Activated effector memory CD4-positive, alpha-beta T cell treated with anti-CD3 and anti-CD28 coated beads, Interleukin-2, amount 50 U/mL, for 16 hours (primary cell): ENCODE data around the gene ZDHHC11.
"Not testable (repeated sequence)": the region's sequence is repeated elsewhere in the genome, so short reads cannot be mapped to it uniquely, and the experiment has no call there.

Source experiments
- DNase-seq: peaks from one replicate; pipeline ENCODE4 v3.0.0-alpha.2; 2020

Gene ZDHHC11

GRCh38 chr5:797986-798385, 52.8 kb downstream of the ZDHHC11 start:
- DNase-seq, result not testable (repeated sequence)

DNA sequence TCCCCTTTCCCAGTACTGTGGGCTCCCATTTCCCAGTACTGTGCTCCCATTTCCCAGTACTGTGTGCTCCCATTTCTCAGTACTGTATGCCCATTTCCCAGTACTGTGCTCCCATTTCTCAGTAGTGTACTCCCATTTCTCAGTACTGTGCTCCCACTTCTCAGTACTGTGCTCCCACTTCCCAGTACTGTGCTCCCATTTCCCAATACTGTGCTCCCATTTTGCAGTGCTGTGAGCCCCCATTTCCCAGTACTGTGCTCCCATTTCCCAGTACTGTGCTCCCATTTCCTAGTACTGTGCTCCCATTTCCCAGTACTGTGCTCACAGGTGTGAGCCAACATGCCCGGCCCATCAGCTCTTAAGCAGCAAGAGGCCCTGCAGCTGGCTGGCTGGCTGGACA, 54.9 kb downstream of the ZDHHC11 start:
- DNase-seq, result not testable (repeated sequence)

GRCh38 chr5:794948-795347, 55.8 kb downstream of the ZDHHC11 start:
- DNase-seq, result not testable (repeated sequence)

DNA sequence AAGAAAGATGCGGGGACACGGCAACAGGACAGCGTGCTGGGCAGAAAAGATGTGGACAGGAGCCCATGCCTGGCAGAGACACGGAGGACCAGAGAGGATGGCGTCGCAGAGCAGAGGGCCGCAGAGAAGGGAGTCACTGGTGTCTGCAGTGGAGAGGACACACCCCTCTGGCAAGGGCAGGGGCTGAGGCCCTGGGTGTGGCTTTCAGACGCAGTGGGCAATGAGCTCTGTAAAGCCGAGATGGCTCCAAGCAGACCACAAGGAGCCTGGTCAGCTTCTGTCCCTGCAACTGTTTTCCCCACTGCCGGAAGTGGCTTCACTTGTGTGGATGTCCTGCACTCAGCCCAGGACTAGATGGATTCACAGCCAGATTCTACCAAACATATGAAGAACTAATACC, 62.1 kb downstream of the ZDHHC11 start:
- not testable (repeated sequence) for DNase-seq

DNA sequence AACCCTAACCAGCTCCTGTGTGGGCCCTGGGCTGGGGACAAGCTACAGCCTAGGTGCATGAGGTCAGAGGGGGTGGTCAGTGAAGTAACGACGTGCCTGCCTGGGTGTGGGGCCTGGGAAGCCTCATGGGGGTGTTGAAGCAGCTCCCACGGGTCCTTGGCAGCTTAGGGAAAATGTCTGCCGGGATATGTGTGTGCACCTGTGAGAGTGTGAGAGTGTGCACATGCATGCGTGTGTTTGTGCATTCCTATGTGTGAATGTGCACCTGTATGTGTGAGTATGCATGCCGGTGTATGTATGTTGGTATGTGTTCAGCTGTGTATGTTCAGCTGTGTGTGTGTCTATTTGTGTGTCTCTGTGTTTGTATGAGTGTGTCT, 62.9 kb downstream of the ZDHHC11 start:
- DNase-seq, result not testable (repeated sequence)

DNA sequence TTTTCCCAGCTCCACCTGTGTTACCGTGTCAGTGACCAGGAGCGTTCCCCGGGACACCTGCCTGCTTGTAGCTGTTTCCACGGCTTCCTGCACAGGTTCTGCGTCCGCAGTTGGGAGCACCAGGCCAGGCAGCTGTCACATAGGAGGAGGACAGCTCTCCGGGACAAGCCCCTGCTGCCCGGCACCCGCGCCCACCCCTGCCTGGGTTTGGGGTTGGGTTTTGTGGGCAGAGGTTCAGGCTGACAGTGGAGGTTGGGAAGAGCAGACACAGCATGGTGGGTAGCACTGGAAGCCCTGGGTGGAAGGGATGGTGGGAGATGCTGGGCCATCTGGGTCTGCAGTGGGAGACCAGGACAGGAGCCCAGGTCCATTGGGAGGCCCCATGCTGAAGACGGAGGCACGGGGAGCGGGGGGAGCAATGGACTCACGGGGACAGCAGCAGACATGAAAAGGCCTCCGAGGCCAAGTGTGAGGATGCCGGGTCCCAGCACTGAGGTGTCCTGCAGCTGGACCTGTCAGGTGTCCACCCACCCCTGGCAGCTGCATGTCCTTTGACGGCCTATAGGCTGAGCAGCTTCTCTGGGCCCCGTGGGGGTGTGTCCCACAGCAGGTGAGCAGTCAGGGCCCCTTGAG, 63.4 kb downstream of the ZDHHC11 start:
- DNase-seq, result not testable (repeated sequence)

- DNase-seq, result peak; percentile 73
Observed at GRCh38 chr5:785181-785705, 65.5 kb downstream of the ZDHHC11 start.

GRCh38 chr5:784428-785177, 66.2 kb downstream of the ZDHHC11 start, which contains the start of gene ZDHHC11B:
Gene ZDHHC11B (minus strand): TSS chr5:784729. CDS start chr5:766919, 17,810 bp downstream.
- peak; percentile 97 for DNase-seq

DNA sequence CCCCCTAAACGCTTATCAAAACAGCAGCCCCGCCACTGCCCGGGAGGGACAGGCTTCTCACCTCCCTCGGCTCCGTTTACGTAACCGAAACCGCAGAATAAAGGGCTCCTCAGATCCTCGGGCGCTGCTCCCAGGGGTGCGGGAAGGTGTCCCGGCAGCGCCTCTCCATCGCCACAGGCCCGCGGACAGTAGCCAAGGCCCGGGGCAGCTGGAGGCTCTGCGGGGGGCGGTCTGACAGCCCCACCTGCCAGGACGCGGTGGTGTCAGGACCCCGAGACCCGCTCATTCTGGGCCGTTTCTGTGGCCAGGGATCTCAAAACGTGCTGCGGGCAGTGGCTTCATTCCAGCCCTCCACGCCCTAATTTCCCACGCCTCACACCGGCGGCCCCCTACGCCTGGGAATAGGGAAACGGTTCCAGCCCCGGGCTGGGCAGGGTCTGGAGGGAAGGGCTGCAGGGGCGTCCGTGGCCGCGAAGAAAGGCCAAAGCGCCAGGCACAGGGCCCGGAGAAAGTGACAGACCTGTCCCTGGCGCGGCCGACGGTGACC, 66.8 kb downstream of the ZDHHC11 start:
- peak; percentile 81 for DNase-seq

GRCh38 chr5:783049-783802, 67.6 kb downstream of the ZDHHC11 start:
- DNase-seq, result peak; percentile 72

GRCh38 chr5:782356-782755, 68.4 kb downstream of the ZDHHC11 start:
- not testable (repeated sequence) for DNase-seq

DNA sequence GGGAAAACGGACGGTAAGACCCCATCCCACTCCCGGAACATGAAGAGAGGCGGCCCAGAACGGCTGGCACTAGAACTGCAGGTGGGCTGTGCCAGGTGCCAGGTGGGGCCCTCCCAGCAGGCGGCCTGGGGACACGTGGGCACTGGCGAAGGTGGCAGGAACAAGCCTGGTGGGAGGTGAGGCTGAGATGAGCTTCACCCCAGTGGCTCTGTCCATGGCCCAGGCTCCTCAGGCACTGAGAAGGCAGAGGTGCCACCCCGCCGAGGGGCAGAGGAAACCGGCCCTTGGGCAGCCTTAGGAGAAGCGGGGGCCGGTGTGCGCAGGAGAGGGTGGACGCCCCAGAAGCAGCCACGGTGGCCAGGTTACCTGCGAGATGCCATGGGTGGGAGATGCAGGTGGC, 70.2 kb downstream of the ZDHHC11 start:
- not testable (repeated sequence) for DNase-seq

DNA sequence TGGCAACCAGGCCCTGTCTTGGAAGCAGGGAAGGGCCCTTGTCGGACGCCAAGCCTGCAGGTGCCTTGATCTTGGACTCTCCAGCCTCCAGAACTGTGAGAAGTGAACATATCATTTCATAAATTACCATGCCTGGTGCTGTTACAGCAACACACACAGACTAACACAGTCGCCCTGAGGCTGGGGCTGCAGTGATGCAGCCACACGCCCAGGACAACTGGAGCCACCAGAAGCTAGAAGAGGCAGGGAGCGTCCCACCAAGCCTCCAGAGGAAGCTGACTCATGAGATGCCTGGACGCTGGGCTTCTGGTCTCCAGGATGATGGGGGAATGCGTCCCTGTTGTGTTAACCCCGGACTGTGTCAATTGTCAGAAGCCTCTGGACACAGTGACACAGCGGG, 71.8 kb downstream of the ZDHHC11 start:
- DNase-seq, result not testable (repeated sequence)

GRCh38 chr5:778421-778820, 72.4 kb downstream of the ZDHHC11 start:
- not testable (repeated sequence) for DNase-seq

- peak; percentile 63 for DNase-seq
Observed at GRCh38 chr5:777756-778161, 73.0 kb downstream of the ZDHHC11 start.

DNA sequence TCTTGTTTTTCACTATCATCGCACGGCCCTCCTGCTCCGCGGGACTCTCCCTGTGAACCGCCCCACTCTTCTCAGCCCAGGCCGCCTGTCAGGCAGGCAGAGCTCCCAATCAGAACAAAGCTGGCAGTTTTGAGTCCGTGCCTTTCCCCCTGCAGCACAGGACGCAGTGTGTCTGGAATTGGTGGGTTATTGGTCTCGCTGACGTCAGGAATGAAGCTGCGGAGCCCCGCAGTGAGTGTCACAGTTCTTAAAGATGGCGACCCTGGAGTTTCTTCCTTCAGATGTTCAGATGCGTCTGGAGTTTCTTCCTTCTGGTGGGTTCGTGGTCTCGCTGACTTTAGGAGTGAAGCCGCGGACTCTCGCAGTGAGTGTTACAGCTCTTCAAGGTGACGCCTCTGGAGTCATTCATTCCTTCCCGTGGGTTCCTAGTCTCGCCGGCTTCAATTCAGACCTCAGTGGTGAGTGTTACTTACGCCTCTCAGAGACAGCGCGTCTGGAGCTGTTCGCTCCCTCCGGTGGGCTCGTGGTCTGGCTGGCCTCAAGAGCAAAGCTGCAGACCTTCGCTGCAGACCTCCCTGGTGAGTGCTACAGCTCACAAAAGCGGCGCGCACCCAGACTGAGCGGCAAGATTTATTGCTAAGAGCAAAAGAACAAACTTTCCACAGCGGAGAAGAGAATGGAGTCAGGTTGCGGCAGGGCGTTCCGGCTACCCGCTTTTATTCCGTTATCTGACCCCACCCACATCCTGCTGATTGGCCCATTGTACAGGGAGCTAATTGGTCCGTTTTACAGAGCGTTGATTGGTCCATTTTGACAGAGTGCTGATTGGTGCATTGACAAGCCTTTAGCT, 73.7 kb downstream of the ZDHHC11 start:
- DNase-seq, result peak; percentile 63

DNA sequence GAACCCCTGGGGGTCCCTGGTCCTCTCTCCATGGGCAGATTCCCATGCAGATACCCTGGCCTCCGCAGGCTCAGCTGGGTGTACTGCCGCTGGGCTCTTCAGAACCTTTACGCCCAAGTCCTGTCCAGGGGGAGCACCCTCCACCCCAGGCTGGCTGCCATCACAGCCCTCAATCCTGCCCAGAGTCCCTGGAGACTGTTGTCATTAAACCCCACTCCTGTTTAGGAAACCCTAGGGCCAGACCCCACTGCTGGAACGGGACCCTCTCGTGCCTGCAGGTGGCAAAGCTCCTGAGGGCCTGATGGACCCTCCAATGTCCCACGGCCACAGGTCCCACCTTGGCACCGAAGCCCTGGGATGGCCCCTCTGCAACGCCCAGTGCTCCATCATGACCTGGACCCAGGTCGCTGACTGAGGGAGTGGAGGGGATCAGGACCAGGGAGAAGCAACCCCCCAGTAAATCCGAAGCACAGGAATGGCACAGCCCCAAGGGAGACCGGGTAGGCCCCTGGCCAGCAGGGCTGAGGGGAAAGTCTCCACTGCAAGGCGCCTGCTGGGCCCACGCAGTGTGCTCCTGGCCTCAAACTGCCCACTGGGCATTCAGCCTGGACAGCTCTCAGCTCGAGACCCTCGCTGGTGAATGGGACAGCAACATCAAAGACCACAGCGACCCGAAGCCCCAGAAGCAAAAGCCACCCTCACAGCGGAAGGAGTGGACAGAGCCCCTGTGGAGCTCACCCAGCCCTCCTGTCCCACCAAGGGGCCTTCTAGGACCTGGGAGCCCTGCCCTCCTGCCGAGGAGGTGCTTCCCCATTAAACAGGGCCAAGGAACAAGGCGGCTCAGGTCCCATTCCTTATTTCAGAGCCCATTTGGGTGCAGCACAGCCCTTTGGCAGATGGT, 74.6 kb downstream of the ZDHHC11 start:
- peak; percentile 65 for DNase-seq

DNA sequence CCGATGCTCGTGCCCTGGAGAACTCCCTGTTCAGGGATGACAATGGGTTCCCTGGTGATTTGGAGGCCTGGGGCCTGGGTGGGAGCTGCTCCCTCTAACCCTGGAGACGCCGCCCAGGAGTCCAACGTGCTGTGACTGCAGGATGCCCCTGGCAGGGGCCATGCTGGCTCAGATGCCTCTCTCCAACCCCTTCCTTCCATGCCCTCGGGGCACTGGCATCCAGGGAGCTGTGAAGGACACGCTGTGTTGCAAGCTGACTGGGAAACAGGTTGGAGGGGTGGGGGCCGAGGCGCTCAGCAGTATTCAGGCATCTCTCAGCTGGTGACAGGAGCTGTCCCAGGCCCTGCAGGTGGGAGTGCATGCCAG, 75.2 kb downstream of the ZDHHC11 start:
- peak; percentile 64 for DNase-seq

- DNase-seq, result peak; percentile 68
Observed at GRCh38 chr5:774854-775505, 75.8 kb downstream of the ZDHHC11 start.

DNA sequence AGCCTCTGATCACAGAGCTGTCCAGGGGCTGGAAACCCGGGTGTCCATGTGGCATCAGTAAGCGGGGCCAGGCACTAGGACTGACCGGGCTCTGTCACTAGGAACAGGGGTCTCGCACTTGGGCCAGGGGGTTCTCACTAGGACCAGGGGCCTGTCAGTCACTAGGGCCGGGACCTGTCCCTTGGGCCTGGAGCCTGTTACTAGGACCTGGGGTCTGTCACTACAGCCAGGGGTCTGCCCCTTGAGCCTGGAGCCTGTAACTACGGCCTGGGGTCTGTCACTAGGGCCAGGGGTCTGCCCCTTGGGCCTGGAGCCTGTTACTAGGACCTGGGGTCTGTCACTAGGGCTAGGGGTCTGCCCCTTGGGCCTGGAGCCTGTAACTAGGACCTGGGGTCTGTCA, 76.5 kb downstream of the ZDHHC11 start:
- peak; percentile 66 for DNase-seq
